Esophagus muscularis mucosa (tissue), 4 donors: Measurements from ENCODE around the gene GLO1. TPM values are rescaled to one million over a fixed set of nuclear protein-coding genes. Genes with fewer than 3 reads are reported as not detected.

ENCODE experiments used
- DNase-seq: peaks from one replicate; pipeline ENCODE4 v3.0.0-alpha.2; 2017; ENCODE audit errors: extremely low spot score
- H3K27ac ChIP-seq, 4 donors: fragments of 200-600 bp; sonication (generic); replicated peaks in 1 of 4; 1 replicate in 3 of 4; 2 replicates in 1 of 4; pipeline ENCODE4 v1.5.1; 2016 to 2019; ENCODE audit warnings: mild to moderate bottlenecking in 1 of 4
- H3K27me3 ChIP-seq, 4 donors: fragments of 200-600 bp; sonication (generic); one replicate each; pipeline versions ENCODE4 v1.5.1 to v1.6.0; 2016 to 2019
- H3K36me3 ChIP-seq, 4 donors: fragments of 200-600 bp; sonication (generic); one replicate each; pipeline ENCODE4 v1.5.1; 2016 to 2019
- H3K4me1 ChIP-seq, 4 donors: fragments of 200-600 bp; sonication (generic); one replicate each; pipeline ENCODE4 v1.5.1; 2016 to 2019
- H3K4me3 ChIP-seq, 4 donors: fragments of 200-600 bp; sonication (generic); 1 replicate in 2 of 4; 2 replicates in 2 of 4; pipeline ENCODE4 v1.5.1; 2016 to 2019; ENCODE audit warnings: mild to moderate bottlenecking in 4 of 4, moderate library complexity in 1 of 4
- H3K9me3 ChIP-seq, 4 donors: fragments of 200-600 bp; sonication (generic); 1 replicate in 3 of 4; 2 replicates in 1 of 4; pipeline ENCODE4 v1.5.1; 2016 to 2019
- EP300 ChIP-seq: sonication (generic); formaldehyde crosslinking; IDR thresholded peaks from one replicate; pipeline ENCODE4 v1.6.1; 2017; ENCODE audit warnings: antibody characterized with exemption
- POLR2A ChIP-seq: fragments of 450-650 bp; IDR thresholded peaks from one replicate; pipeline ENCODE4 v1.6.1; 2017; ENCODE audit warnings: antibody characterized with exemption, moderate library complexity, mild to moderate bottlenecking, low read depth
- POLR2AphosphoS5 ChIP-seq, 2 donors: sonication (generic); formaldehyde crosslinking; IDR thresholded peaks; one replicate each; pipeline ENCODE4 v1.6.1; 2017; ENCODE audit warnings: antibody characterized with exemption in 2 of 2
- WGBS: methylation state at CpG from one replicate; pipeline ENCODE4 v1.1.5; 2018; 5-methylcytosine and 5-hydroxymethylcytosine counted together
- intact Hi-C: fragments of 100-400 bp; cut with DNase I; formaldehyde crosslinking; loops from one replicate; pipeline ENCODE4 v1.15.1; 2023
- total RNA-seq, 4 donors: library from RNA; depleted of rRNA; stranded (reverse); fragments of >200 nt; gene quantifications; one replicate each; pipeline versions ENCODE4 v1.1.0 to v1.2.1, GENCODE V29; 2016
- TF ChIP-seq, protein P1 (sequence below), 3 experiments: fragments of 200-600 bp in 2 of 3; fragments of 450-650 bp in 1 of 3; sonication (generic) in 2 of 3; IDR thresholded peaks; one replicate each; pipeline ENCODE4 v1.5.1; 2017 to 2019; ENCODE audit warnings: antibody characterized with exemption in 3 of 3, mild to moderate bottlenecking in 2 of 3, moderate library complexity in 1 of 3

GLO1 gene
- total RNA-seq, 4 donors from 2014 or later, result 61.5 to 92.5 (median 70.4) TPM

DNA sequence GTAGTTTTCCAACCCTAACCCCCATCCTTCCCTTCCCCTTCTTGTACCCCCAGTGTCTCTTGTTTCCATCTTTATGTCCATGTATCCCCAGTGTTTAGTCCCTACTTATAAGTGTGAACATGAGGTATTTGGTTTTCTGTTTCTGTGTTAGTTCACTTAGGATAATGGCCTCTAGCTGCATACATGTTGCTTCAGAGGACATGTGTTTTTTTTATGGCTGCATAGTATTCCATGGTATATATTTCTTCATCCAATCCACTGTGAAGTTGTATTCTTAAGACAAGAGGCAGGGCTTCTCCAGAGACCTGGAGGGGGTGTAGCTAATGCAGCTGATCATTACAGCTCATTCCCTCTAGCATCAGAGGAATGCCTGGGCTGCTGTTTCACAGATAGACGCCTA is 16.4 kb upstream of the GLO1 start:
- WGBS, result 100% methylated on average over 1 of the region's 1 CpG
- Histone ChIP-seq H3K4me3 (no peak overlapping the region), H3K4me1 (peaks cover 7 to 25% (median 10%) of the 10 kb centered on the region in 4 donors), H3K9me3 (peaks cover 0 to 4% (median 0%) of the 10 kb centered on the region in 4 donors), H3K27ac (no peak overlapping the region), H3K36me3 (no peaks in the 10 kb centered on the region), H3K27me3 (peaks cover 0 to 41% (median 8%) of the 10 kb centered on the region in 4 donors)
- intact Hi-C loops, result no loop called here
- TF ChIP-seq, protein P1, sequence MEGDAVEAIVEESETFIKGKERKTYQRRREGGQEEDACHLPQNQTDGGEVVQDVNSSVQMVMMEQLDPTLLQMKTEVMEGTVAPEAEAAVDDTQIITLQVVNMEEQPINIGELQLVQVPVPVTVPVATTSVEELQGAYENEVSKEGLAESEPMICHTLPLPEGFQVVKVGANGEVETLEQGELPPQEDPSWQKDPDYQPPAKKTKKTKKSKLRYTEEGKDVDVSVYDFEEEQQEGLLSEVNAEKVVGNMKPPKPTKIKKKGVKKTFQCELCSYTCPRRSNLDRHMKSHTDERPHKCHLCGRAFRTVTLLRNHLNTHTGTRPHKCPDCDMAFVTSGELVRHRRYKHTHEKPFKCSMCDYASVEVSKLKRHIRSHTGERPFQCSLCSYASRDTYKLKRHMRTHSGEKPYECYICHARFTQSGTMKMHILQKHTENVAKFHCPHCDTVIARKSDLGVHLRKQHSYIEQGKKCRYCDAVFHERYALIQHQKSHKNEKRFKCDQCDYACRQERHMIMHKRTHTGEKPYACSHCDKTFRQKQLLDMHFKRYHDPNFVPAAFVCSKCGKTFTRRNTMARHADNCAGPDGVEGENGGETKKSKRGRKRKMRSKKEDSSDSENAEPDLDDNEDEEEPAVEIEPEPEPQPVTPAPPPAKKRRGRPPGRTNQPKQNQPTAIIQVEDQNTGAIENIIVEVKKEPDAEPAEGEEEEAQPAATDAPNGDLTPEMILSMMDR (IDR thresholded peaks at IDR 0.05), result no peak
- no peak for TF ChIP-seq POLR2AphosphoS5 (IDR thresholded peaks at IDR 0.05)
- no peak for TF ChIP-seq EP300
- no peak for TF ChIP-seq POLR2A
- DNase-seq, result no peak

DNA sequence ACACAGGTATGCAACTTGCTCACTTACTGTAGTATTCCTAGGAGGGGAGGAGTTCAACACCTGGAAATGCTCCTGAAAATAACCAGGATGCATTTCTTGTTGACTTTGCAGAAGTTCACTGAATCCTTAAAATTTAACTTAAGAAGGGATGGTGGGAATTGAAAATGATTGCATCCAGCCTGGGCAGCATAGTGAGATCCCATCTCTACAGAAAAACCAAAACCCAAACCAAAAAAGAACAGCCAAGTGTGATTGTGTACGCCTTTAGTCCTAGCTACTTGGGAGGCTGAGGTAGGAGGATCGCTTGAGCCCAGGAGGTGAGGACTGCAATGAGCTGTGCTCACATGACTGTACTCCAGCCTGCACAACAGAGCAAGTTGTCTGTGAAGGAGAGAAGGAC is 13.9 kb upstream of the GLO1 start:
- peaks cover 0 to 4% (median 0%) of the 10 kb centered on the region in 4 donors for H3K9me3 ChIP-seq
- H3K36me3 ChIP-seq, result no peaks in the 10 kb centered on the region
- H3K4me3 ChIP-seq, result no peak overlapping the region
- peaks cover 7 to 23% (median 11%) of the 10 kb centered on the region in 4 donors for H3K4me1 ChIP-seq
- intact Hi-C loops, result no loop called here
- DNase-seq, result no peak
- TF ChIP-seq, protein P1 (IDR thresholded peaks at IDR 0.05), result no peak
- no peak for TF ChIP-seq POLR2AphosphoS5 (IDR thresholded peaks at IDR 0.05)
- no peak for TF ChIP-seq EP300
- no peak for TF ChIP-seq POLR2A
- peaks cover 0 to 50% (median 12%) of the 10 kb centered on the region in 4 donors for H3K27me3 ChIP-seq
- no peak overlapping the region for H3K27ac ChIP-seq
- WGBS, result 94% methylated on average over 2 of the region's 2 CpGs

DNA sequence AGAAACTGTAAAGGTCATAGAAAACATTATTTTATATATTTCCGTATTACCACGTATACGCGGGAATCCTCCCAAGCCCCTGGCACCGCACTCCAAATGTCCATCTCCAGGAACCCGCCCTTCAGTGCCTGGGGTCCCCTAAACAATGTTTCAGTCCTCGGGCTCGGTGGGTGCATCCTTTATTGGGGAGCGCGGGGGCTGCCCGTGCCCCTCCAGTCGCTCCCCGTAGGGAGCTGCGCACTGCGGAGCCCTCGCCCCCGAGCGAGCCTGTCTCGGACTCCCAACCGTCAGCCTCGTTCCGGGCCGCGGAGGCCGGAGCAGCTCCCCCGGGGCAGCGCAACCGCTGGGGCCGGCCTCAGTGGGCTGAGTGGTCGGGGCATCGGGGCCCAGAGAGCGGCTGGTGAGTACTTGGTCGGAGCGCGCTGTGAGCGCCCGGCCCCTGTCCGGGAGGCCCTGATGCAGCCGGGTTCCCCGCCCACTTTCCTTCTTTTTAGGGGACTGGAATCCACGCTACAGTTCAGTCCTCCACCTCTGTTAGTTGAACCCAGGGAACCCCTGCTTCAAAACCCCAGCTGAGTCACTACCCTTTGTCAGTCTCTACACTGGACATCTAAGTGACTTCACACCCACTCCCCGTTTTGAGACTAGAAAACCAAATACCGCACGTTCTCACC is 12.2 kb upstream of the GLO1 start, which contains the start of gene DNAH8:
Gene DNAH8 (plus strand): TSS at position 296 of the 674 bp plus-strand sequence. CDS start 7,499 bp downstream, outside the sequence.
- 11% methylated on average over 22 of the region's 44 CpGs for WGBS

DNA sequence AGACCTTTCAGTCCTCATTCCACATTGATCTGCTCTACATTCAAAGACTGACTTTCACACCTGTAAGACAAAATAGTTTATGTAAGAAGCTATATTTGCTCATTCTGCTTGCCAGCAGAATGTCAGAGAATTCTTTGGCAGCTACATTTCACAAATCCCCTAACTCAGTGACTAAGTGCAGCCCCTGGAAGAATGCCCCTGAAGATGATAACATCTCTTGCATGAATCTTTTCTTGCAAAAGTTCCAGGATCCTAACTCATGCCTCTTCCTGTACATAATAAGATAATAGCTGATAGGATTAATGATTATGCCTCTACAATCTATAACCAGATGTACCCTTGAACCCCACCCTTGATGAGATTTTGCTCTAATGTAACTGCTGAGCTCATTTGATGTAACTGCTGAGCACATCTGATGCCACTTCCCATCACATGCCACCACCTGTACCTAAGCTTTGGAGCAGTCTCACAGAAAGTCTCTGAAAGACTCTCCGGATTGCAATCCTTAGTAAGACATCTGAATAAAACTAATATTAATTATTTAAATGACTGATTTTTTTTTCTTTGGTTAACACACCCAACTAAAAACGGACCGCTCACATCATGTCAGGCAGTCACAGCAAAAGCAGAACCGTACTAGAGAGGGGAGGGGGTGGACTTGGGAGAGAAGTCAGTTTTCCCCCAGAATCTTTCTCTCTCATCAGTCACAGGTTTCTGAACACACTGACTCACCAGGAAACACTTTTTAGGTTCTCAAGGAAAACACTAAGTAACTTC is 11.5 kb upstream of the GLO1 start:
- 38% methylated on average over 4 of the region's 4 CpGs for WGBS
- no peak overlapping the region for H3K27ac ChIP-seq
- no peak for TF ChIP-seq POLR2A
- no peak for TF ChIP-seq EP300
- TF ChIP-seq POLR2AphosphoS5 (IDR thresholded peaks at IDR 0.05), result no peak
- TF ChIP-seq, protein P1 (IDR thresholded peaks at IDR 0.05), result no peak
- intact Hi-C loops, result no loop called here
- H3K36me3 ChIP-seq, result no peaks in the 10 kb centered on the region
- H3K9me3 ChIP-seq, result no peaks in the 10 kb centered on the region
- H3K4me3 ChIP-seq, result peak overlapping the region; percentile 43 to 53 (median 49)
- H3K4me1 ChIP-seq, result peaks cover 7 to 18% (median 11%) of the 10 kb centered on the region in 4 donors
- peaks cover 0 to 41% (median 12%) of the 10 kb centered on the region in 4 donors for H3K27me3 ChIP-seq
- no peak for DNase-seq

More for the DNA sequence above, 12.2 kb upstream of the GLO1 start, which contains the start of gene DNAH8:
- Histone ChIP-seq H3K27ac (no peak within 1 kb of the TSS), H3K36me3 (no peaks in the 10 kb centered on the region), H3K9me3 (no peaks in the 10 kb centered on the region), H3K4me1 (peaks cover 7 to 18% (median 11%) of the 10 kb centered on the region in 4 donors), H3K4me3 (peak within 1 kb of the TSS; percentile 43 to 53 (median 49)), H3K27me3 (peaks cover 0 to 48% (median 12%) of the 10 kb centered on the region in 4 donors)
- intact Hi-C loops, result no loop called here
- TF ChIP-seq POLR2AphosphoS5 (IDR thresholded peaks at IDR 0.05), result no peak
- TF ChIP-seq EP300, result no peak
- TF ChIP-seq, protein P1 (IDR thresholded peaks at IDR 0.05), result no peak
- no peak for TF ChIP-seq POLR2A
- no peak for DNase-seq
